ENCODE results near the gene MEGF6.
A peak's percentile ranks its signal among the peaks of the same experiment; 100 is the strongest.

Gene MEGF6

GRCh38 chr1:3488432-3488831 lies 122.9 kb downstream of the MEGF6 start:
- DNase-seq (ENCODE audit: low spot score): no peak
- in situ Hi-C loops (cut with MboI; ENCODE audit: low sequenced_read_pairs, unreplicated experiment): no loop called here
- TF ChIP-seq CTCF (IDR thresholded peaks at IDR 0.05; ENCODE audit: borderline replicate concordance, control extremely low read depth, extremely low read depth, insufficient read depth, missing control alignments): no peak

GRCh38 chr1:3485016-3485415 lies 126.3 kb downstream of the MEGF6 start:
- no peak for DNase-seq (ENCODE audit: low spot score)
- in situ Hi-C loops (cut with MboI; ENCODE audit: low sequenced_read_pairs, unreplicated experiment): no loop called here
- no peak for TF ChIP-seq CTCF (IDR thresholded peaks at IDR 0.05; ENCODE audit: borderline replicate concordance, control extremely low read depth, extremely low read depth, insufficient read depth, missing control alignments)

GRCh38 chr1:3483801-3484444 lies 127.4 kb downstream of the MEGF6 start:
- DNase-seq (ENCODE audit: low spot score): peak; percentile 85
- TF ChIP-seq CTCF (IDR thresholded peaks at IDR 0.05; ENCODE audit: borderline replicate concordance, control extremely low read depth, extremely low read depth, insufficient read depth, missing control alignments): peak; percentile 85
- in situ Hi-C loops (cut with MboI; ENCODE audit: low sequenced_read_pairs, unreplicated experiment): no loop called here

GRCh38 chr1:3483380-3483779 lies 127.9 kb downstream of the MEGF6 start:
- no peak for DNase-seq (ENCODE audit: low spot score)
- in situ Hi-C loops (cut with MboI; ENCODE audit: low sequenced_read_pairs, unreplicated experiment): no loop called here
- no peak for TF ChIP-seq CTCF (IDR thresholded peaks at IDR 0.05; ENCODE audit: borderline replicate concordance, control extremely low read depth, extremely low read depth, insufficient read depth, missing control alignments)

- peak; percentile 65 for DNase-seq (ENCODE audit: low spot score)
- no peak for TF ChIP-seq CTCF (IDR thresholded peaks at IDR 0.05; ENCODE audit: borderline replicate concordance, control extremely low read depth, extremely low read depth, insufficient read depth, missing control alignments)
- in situ Hi-C loops (cut with MboI; ENCODE audit: low sequenced_read_pairs, unreplicated experiment): no loop called here
Observed at GRCh38 chr1:3482378-3482849, 128.9 kb downstream of the MEGF6 start.

GRCh38 chr1:3481836-3482375 lies 129.4 kb downstream of the MEGF6 start:
- TF ChIP-seq CTCF (IDR thresholded peaks at IDR 0.05; ENCODE audit: borderline replicate concordance, control extremely low read depth, extremely low read depth, insufficient read depth, missing control alignments): no peak
- in situ Hi-C loops (cut with MboI; ENCODE audit: low sequenced_read_pairs, unreplicated experiment): no loop called here
- no peak for DNase-seq (ENCODE audit: low spot score)
